Stimulated activated CD4-positive, alpha-beta T cell treated with anti-CD3 and anti-CD28 coated beads, Interleukin-4, amount 100 ng/mL, for 24 hours (primary cell): ENCODE results near the gene HOTAIR.

Experiments
- DNase-seq: peaks from one replicate; pipeline ENCODE4 v3.0.0-alpha.2; 2020

HOTAIR gene

DNA sequence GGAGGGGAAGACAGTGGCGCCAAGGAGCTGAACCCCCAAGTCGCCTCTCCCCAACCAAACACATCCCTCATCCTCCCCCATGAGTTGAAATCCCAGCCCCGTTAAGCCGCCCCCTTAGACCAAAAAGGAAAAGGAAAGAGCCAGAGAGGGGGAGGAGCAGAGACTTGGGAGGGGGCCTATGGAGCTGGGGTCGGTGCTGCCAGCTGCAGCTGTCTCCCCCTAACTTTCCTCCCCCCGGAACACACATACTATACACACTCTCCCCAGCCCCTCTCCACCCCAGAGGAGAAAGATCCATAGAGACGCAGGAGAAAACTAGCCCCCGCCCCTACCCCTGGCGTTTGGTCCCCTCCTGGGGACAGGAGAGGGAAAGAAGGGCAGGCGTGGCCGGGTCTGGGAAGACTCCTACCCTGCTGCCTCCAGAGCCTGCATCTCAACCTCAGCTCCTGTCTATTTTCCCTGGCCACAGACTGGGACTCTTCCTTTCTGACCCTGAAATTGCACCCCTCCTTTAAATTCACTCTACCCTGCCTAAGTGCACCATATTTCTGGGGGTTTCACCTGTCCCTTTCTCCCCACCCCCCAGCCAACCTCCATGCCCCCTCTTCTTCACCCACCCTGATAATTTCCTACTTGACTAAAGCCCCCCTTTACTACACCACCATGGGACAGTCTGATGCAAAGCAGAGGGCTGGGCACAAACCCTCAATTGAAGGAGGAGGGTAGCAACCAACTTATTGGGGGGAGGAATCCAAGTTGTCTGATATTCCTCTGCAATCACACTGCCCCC is 23.6 kb upstream of the HOTAIR start:
- no peak for DNase-seq

DNA sequence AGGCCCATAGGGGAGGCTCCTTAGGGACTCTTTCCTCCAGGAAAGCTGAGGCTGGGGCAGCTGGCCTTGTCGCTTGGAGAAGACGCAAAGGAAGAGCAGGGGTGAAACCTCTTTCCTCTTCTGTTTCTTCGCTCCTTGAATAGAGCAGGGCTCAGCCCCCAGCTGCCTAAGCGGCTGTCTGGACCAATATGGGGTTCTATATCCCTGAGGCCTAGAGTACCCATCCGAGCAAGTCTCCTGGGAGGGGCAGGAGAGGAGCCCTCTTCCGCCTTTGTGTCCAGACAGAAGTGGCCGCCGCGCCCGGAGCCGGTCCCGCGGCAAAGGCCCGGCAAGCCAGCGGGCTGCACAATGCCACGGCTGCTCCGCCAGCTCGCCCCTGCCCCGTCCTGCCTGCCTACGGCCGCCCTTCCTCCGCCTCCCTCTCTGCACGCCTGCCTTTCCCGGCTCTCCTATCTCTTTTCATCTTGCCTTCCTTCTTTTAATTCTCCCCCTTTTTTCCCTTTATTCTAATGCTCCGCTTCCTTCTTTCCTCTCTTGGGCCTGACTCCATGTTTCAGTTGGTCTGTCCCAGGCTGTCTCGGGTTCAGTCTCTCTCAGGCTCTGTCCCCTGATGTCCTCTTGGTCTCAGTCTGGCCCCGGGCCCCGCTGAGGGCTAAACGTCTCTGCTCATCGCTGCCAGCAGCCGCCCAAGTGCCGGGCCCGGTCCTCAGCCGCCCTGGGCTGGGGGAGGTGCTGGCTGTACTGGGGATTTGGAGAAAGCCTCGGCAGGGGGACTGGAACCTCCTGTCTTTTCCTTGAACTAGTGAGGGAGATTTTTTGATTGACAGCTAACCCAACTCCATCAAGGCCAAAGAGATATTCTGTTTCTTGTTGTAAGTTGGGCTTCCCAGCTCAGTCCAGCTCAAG is 22.7 kb upstream of the HOTAIR start:
- no peak for DNase-seq

DNA sequence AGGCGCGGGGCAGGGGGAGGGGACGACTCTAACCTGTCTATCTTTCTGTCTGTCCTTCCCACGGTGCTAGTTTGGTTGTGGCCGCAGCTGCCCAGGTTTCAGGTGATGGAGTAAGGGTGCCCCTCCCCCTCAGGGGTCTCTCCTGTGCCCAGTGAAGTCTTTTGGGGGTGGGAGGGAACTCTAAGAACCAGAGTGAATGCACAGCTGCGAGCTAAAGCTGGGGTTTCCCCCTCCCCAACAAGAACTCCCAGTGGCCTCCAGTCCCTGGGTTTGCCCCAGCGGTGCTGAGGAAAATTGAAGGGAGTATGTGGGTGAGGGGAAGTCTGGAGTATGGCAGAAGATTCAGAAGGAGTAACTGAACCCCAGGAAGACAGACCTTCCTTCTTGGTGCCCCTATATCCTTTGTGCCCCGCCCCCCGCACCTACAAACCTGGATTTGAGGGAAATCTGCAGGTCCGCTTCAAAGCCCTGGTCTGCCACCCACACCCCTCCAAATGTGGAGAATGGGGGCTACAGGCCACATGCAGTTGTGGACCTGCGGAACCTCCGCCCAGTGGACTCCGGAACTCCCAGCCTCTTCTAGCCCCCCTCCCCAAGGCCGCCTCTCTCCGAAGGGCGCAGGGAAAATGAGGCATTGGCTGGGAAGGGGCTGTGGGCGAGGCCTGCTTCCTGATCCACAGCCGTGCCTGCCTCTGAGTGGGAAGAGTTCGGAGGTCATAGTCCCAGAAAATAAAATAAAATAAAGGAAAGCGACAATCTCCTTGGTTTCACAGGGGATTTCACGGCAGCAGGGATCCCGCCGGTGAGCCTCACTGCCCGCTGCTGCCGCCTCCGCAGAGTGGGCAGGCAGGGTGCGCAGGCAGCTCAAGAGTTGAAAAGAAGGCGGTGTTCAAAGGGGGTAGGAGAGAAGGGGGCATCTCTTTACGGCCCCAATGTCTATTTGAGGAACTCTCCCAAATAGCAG is 21.8 kb upstream of the HOTAIR start:
- no peak for DNase-seq

DNA sequence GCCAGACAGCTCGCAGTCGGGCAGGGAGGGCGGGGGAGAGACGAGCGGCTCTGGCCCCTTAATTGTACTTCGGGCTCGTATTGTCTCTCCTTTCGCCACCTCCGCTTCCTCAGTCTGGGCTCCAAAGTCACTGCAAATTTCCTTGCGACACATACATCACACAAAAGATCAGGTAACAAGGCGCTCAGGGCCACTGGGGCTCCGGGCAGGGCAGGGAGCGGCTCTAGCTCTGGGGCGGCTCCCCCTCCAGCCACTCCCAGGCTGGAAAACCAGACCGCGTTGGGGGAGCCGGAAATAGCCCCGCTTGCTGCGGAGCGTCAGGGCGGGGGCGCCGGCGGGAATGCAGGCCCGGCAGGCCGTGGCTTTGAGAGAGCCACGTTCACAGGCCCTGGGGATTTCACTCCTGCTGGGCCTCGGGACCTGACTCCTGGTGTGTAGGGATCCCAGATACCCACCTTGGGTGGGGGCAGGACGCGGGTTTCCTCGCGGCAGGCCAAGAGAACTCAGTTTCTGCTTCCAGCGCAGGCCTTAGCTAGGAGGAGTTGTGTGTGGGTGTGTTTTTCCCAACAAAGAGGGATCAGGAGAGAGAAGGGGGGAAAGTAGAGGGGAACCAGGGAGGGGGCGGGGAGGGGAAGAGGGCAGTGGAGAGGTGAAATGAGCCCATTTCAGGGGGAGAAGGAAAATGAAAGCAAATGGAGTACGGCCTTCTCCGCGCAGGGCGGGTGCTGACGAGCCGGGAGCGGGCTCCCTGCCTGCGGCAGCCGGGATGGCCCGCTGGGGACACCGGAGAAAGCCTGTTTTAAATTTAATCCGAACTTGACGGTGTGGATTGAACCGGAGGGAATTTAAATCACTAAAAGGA is 20.9 kb upstream of the HOTAIR start:
- DNase-seq = no peak

DNA sequence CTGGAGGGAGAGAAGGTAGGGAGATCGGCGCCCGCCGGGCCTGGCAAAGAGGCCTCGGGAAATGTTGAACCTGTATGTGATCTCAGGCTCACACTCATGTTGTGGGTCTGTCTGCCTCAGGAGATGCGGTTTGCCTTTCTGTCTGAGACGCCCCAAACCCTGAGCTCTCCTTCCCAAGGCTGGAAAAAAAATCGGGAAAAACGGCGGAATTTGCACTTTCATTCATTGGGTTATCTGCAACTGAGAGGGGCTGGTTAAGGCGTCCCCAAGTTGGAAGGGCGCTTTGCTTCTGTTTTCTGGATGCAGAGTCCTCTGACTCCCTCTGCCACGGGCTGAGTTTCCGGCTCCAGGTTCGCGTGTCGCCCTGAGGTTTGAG is 20.2 kb upstream of the HOTAIR start:
- no peak for DNase-seq

DNA sequence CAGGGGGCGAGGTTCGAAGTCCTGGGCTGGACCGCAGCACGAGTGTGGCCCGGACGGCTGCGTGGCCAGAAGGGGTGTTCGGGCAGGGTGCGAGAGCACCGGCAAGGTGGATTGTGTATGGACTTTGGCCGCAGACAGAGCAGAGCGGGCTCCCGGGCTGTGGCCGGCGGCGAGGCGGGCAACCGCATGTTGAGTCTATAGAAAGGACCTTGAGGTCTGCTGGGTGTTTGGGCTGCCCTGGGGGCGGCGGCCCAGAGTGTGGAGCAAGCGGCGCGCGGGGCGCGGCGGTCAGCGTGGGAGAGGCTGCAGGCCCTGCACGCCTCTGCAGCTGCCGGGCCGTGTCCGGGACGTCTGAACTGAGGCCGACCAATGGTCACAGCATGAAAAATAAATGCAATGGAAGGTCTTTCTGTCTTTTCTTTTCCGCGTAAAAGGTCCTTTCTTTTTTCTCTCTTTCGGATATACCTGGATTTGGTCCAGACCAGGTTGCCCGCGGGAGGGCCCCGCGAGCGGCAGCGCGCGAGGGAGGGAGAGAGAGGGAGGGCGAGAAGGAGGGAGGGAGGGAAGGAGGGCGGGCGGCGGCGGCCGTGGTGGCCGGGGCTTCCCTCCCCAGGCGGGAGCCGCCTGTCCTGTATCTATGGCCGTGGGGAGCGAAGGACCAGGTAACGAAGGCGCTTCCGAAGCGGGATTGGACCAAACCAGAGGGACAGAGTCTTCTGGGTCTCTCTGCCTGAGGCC is 19.7 kb upstream of the HOTAIR start:
- DNase-seq = no peak

DNA sequence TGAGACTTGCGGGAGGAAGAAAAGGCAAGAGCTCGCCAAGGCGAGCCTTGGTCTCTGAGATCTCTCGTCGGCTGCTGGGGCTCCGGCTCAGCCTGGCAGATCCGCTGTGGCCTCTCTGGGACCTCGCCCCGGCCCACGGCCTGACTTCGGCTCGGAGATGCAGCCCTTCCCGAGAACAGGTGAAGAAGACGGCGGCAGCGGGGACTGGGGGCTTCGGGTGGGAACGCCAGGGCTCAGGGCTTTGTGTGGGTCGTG is 19.2 kb upstream of the HOTAIR start:
- no peak for DNase-seq

DNA sequence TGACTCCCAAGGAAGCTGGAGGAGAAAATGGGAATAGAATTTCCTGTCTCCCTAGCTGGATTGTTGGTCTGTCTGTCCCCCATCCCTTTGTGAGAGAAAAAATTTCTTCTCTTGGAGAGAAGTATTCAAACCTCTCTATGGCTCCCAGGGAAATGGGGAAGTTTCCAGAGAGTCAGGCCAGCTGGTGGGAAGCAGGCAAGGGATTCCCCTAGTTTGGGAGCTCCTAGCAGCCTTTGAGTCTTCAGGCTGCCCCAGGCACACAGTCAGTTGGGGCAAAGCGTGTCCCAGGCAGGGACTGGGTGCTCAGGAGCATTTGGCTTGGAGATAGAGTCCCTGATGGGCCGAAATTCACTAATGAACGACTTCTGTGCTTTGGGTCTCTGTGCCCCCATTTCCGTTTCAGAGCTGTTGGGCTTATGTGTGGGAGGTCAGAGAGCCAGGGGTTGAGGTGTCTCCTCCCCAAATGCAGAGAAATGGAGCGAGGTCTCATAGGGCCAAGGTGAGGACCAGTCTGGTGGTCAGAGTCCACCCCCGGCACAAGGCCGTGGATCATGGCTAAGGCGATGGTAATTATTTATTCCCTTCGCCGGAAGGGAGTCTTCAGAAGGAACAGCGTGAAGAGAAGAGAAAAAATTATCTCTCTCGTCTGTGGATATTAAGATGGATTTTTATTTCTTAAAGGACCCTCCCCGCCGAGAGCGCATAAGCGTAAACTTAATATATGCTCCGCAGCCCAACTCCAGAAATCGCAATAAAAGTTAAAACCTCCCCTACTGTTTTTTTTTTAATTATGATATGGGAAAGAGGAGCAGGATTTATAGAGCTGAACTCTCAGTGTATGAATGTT is 18.6 kb upstream of the HOTAIR start:
- DNase-seq = no peak

DNA sequence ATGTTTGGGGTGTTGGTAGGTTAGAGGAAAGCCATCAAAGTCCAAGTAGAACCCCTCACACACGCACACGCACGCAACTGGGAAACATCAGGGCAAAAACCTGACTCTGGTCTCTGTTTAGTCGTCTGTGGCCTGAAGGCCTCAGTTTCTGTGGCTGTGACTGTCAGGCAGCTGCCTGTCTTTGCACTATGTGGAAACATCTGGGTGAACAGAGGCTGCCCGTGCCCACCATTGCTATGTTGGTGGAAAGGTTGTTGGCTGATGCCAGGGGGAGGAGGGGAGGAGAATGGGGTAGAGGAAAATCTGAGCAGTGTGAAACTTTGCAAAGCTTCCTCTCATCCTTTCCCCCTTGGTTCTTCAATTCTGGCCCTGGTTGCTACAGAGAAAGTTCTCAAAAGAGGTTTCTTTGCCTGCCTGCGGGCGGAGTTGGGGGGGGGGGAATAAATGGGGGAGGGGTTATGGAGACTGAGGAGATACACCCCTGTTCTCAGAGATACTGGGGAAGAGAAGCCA is 17.7 kb upstream of the HOTAIR start:
- DNase-seq = no peak

DNA sequence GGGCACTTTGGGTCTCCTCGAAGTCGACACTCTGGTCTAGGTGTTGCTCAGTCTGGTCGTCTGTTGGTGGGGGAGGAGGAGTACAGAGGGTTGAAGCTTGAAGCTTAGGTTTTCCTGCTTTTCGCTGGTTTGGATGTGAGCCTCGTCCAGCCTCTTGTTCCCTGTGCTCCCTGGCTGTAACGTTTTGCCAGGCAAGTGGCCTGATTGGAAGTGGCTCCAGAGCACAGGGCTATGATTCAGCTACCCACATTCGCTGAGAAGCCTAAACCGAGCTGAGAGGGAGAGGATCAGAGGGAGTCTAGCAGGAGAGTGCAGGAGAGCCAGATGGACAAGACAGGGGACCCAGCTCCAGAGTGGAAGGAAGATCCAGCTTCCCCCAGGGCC is 16.3 kb upstream of the HOTAIR start:
- DNase-seq = no peak

DNA sequence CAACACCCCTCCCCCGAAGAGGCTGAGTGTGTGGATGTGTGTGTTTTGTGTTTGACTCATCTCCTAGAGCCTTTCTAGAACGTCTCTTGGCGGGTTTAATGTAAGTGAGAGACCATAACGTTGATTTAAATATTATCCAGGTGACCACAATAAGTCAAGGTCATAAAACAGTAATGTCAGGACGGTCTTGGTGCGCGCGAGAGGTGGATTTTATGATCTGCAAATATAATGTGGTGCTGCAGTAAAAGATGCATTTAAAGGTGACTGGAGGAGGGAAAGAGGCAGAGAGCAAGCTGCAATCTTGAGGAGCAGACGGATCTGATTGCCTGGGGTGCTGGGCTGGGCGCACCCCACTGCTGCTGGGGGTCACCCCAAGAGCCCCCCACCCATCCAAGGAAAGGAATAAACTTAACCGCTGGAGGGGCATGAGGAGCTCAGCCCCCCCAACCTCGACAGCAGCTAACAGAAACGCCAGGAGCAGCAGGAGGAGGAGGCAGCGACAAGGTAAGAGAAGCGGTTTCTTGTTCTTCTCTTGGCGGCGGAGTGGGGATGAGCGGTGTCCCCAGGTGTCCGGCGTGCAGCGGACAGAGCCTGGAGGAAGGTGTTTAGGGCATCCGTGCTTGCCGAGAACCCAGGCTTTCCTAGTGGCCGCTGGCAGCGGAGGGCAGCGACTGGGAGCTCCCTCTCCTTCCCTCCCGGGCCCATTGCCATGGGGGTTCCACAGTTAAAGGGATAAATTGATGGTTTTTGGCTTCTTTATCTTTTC is 15.7 kb upstream of the HOTAIR start:
- no peak for DNase-seq

DNA sequence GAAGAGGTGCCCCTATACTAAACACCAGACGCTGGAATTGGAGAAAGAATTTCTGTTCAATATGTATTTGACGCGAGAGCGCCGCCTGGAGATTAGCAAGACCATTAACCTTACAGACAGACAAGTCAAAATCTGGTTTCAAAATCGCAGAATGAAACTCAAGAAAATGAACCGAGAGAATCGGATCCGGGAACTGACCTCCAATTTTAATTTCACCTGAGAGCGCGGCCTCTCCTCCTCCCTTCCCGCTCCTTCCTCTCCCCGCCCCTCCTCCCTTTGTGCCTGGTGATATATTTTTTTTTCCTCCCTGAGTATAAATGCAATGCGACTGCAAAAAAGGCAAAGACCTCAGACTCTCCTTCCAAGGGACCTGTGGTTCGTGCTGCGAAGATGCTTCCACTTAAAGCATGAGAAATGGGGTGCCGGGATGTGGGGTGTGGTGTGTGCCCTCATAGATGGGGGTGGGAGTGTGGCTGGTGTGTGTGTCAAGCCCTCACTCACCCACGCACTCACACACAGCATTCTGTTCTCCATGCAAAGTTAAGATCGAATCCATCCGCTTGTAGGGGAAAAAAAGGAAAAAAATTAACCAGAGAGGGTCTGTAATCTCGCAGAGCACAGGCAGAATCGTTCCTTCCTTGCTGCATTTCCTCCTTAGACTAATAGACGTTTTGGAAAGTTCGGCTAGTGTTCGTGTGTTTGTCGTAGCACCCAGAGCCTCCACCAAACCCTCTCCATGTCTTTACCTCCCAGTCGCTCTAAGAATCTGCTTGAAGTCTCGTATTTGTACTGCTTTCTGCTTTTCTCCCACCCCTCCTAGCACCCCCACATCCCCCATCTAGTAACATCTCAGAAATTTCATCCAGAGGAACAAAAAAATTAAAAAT is 14.7 kb upstream of the HOTAIR start:
- no peak for DNase-seq

DNA sequence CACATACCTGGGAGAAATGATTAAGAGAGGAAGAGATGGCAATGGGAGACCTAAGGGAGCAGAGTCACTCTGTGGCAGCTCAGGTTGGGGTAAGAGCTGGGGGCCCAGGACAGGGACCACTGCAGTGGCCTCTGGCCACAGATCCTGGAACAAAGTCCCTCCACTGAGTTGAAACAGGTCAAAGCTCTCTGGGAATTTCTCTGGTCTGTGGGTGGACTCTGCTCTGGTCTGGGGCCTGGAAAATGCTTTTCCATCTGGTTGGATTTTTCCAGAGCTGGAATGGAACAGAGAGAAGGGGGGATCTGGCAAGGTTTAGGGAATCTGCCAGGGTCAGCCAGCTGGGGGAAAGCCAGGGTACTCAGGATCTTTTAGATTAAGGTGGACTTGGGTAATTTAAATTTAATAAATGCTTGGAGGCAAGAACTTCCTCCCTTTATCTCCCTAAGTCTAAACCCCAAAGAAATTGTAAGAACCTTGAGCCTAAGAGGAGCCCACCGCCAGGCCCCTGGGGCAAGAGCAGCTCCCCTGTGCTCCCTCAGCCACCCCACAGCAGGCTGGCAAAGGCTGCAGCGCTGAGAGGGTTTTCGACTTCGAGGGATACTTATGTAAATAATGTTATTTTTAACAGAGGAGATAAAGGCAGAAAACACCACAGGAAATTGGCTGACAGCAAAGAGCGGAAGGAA is 13.9 kb upstream of the HOTAIR start:
- no peak for DNase-seq

DNA sequence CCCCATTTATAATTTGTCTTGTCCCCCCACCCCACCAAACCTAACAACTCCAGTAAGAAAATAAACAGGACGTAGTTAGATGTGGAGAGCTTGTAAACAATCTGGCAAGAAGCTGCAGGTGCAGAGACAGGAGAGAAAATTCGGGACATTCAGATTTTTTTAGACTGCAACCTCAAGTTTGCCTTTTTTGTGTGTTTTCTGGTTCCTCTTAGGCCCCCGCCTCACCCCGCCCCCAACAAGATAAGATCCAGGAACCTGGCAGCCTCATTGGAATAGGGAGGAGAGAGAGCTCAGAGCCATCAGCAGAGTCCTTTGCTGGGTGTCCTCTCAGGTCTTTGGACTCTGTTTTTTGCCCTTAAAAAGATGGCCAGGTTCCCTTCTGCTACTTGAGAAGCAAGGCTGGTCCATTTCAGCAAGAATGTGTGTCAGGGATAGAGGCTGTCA is 13.1 kb upstream of the HOTAIR start:
- no peak for DNase-seq

DNA sequence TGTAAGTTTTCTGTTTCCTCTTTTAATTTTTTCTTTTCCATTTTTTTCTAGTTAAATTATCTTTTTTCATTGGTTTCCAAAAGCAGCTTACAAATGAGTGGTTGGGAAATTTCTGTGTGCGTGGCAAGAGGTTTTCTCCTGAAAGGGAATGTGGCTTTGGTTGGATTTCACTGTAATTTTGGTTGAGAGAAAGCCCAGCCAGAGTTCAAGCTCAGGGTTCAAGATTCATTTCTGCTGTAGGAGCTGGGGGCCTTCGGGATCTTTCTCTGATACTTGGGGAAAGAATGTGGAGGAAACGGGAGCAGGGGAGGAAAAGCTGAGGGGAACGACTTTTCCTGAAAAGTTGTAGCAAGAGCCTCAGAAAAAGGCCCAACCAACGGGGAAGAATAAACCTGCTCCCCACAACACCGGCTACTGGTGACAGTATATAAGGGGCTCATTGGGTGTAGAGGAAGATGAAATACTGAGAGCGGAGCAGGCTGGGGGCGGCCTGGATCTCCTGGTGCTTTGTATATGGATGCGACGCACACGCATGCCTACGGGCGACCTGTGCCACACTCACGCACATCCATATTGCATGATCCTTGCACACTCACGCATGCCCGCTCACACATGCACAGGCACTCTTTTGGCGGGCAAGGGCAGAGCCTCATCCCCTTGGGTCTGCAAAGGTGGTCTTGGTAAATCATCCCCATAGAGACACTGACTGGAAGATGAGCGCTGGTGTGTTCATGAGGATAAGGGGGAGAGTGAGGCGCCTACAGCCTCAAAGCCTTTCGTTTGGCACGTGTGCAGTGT is 12.1 kb upstream of the HOTAIR start:
- DNase-seq = no peak

DNA sequence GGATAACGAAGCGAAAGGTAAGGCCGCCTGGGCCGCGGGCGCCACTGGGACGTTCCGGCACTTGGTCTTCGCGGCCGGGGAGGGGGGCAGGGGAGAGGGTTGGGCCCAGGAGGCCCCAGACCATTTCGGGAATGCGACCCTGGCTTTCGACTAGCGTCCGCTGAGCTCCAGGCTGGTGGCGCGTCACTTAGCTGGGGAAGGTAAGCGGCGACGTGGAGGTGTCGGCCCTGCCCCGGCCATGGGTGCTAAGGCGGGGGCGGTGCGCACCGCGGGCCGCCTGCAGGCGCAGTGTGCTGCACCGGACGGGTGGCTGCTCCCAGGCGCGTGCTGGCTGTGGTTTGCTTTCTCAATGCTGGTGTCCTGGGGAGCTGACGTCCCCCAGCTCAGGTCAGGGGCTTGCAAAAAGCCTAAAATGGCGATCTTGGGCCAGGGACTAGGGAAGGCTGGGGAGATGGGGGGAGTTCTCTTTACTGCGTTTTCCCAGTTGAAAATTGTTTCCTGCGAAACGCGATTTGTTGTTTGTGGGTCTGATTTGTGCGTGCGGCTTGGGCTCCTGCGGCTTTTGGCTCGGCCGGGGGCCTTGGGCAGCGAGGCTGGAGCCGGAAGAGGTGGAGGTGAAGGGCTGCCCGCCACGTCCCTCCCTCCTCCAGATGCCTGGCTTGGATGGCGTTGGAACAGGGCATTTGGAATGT is 11.4 kb upstream of the HOTAIR start:
- DNase-seq = no peak

DNA sequence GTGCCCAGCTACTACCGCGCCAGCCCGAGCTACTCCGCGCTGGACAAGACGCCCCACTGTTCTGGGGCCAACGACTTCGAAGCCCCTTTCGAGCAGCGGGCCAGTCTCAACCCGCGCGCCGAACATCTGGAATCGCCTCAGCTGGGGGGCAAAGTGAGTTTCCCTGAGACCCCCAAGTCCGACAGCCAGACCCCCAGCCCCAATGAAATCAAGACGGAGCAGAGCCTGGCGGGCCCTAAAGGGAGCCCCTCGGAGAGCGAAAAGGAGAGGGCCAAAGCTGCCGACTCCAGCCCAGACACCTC is 10.9 kb upstream of the HOTAIR start:
- no peak for DNase-seq
